Measurements from ENCODE around the gene ADGRG1. TPM values are rescaled to one million over a fixed set of nuclear protein-coding genes. Genes with fewer than 3 reads are reported as not detected.

The ADGRG1 gene
- total and polyA plus RNA-seq, 3 donors from 2014 or later, result 134 to 346 (median 296) TPM

DNA sequence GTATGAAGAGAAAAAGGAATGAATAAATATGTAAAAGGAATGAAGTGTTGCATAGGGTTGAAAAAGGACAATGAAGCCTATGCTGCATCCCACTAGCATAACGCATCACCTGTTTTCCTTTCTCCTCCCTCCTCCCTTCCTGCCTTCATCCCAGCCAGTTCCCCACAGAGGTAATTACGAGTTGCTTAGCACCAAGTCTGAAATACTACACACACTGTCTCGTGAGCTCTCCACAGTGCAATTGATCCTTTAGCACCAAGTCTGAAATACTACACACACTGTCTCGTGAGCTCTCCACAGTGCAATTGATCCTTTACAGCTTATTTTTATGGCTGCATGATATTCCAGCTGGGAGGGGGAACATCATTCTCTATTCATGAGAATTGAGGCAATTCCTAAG lies 65.1 kb downstream of the ADGRG1 start:
- no peaks in the 10 kb centered on the region for H3K9me3 ChIP-seq
- no peak for DNase-seq
- intact Hi-C loops (cut with DNase I; ENCODE audit: low total_unique reads), result no loop called here
- no peaks in the 10 kb centered on the region for H3K36me3 ChIP-seq (ENCODE audit: low read depth, missing control alignments)
- H3K4me3 ChIP-seq, result no peak overlapping the region
- TF ChIP-seq POLR2A (IDR thresholded peaks at IDR 0.05) (no peak), CTCF (IDR thresholded peaks at IDR 0.05) (no peak)
- WGBS, 2 donors, result 85 to 86% methylated on average over 4 of the region's 4 CpGs
- no peak overlapping the region for H3K27ac ChIP-seq
- H3K4me1 ChIP-seq, result no peaks in the 10 kb centered on the region
- H3K27me3 ChIP-seq, result no peaks in the 10 kb centered on the region

DNA sequence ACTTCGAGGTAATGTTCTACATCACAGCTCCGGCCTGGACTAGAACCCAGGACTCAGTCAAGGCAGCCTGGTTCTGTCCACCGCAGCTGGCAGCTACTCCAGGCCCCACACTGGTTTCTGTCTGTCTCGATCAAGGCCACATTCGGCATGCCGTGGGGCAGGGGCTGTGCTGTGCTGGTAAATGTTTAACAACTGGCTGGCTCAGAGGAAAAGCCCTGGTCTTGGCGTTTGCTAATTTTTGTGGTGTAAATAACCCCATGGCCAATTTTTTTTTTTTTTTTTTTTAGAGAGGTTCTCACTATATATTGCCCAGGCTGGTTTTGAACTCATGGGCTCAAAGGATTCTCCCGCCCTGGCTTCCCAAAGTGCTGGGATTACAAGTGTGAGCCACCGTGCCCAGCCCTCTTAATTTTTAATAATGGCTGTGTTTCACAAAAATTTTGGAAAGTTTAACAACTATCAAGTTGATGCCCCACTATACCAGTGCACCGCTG lies 65.8 kb downstream of the ADGRG1 start:
- TF ChIP-seq POLR2A (IDR thresholded peaks at IDR 0.05), result no peak
- TF ChIP-seq CTCF (IDR thresholded peaks at IDR 0.05), result no peak
- Histone ChIP-seq H3K4me3 (no peak overlapping the region), H3K27ac (no peak overlapping the region), H3K36me3 (ENCODE audit: low read depth, missing control alignments) (no peaks in the 10 kb centered on the region), H3K27me3 (no peaks in the 10 kb centered on the region), H3K4me1 (peaks cover 3% of the 10 kb centered on the region), H3K9me3 (no peaks in the 10 kb centered on the region)
- intact Hi-C loops (cut with DNase I; ENCODE audit: low total_unique reads), result no loop called here
- 67 to 74% methylated on average over 9 to 10 of the region's 10 CpGs for WGBS, 2 donors
- DNase-seq, result no peak

DNA sequence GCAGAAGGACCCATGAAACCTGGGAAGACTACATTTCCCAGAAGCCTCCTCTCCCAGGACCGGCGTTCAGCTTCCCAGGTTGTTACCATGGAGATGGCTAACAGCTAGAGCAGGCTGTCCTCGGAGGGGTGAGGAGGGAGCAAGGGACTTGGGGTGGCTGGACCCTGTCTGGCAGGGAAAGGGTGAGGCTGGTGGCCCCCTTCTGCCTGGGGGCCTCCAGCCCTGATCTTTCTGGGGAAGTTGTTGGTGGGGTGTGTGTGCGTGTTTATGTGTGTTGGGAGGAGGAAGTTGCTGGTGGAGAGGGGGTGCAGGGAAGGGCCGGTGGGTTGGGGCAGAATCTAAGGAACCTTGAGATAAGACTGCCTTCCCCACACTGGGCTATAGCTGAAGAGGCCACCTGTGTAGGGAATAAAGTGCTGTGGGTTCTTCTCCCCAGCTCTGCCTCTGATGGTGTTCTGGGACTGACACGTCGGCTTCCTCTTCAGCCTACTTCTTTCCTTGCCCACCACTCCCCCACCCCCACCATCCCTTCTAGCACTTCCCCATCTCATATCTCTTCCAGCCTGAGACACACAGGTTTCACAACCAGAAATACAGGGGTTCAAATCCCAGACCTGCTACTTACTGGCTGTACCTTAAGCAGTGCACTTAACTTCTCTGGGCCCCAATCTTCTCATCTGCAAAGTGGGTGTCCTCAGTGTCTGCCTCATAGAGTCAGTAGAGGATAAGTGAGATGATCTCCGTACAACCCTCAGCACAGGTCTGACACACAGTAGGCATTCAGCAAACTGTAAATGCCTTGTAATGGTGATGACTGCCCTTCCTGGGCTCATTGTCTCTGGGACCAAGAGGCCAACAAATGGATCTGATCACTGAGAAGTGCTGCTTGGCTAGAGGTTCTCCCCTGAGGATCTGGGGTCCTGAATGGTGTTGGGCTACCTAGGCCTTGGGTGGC lies 66.6 kb downstream of the ADGRG1 start, which contains the start of gene DRC7:
DRC7 (plus strand) TSS at position 82 of the 955 bp plus-strand sequence. CDS start 3,144 bp downstream, outside the sequence.
- no peak for TF ChIP-seq POLR2A (IDR thresholded peaks at IDR 0.05)
- no peak for TF ChIP-seq CTCF (IDR thresholded peaks at IDR 0.05)
- Histone ChIP-seq H3K4me3 (no peak within 1 kb of the TSS), H3K27ac (no peak within 1 kb of the TSS), H3K9me3 (no peaks in the 10 kb centered on the region), H3K36me3 (ENCODE audit: low read depth, missing control alignments) (no peaks in the 10 kb centered on the region), H3K27me3 (no peaks in the 10 kb centered on the region), H3K4me1 (peaks cover 4% of the 10 kb centered on the region)
- intact Hi-C loops (cut with DNase I; ENCODE audit: low total_unique reads), result no loop called here
- WGBS, 2 donors, result 45 to 59% methylated on average over 6 to 8 of the region's 8 CpGs
- DNase-seq, result peak; percentile 69

DNA sequence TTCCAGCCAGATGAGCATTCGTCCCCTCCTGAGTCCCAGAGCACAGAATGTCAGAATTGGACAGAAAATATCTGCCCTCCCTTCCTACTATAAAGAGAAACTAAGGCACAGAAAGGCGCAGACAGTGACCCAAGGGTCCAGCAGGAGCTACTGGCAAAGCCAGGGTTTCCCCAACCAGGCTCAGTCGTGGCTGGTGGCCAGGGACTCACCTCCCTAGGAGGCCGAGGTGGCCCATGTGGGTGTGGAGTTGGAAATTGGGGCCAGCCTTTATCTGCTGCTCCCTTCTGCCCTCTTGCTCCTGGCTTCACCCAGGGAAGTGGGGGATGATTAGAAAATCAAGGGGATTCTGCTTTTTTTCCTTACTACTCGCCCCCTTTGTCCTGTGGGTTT lies 67.2 kb downstream of the ADGRG1 start:
- 78 to 80% methylated on average over 4 to 5 of the region's 5 CpGs for WGBS, 2 donors
- H3K4me3 ChIP-seq, result no peak overlapping the region
- H3K9me3 ChIP-seq, result no peaks in the 10 kb centered on the region
- DNase-seq, result no peak
- intact Hi-C loops (cut with DNase I; ENCODE audit: low total_unique reads), result no loop called here
- no peak overlapping the region for H3K27ac ChIP-seq
- peaks cover 5% of the 10 kb centered on the region for H3K4me1 ChIP-seq
- TF ChIP-seq CTCF (IDR thresholded peaks at IDR 0.05), result no peak
- H3K27me3 ChIP-seq, result no peaks in the 10 kb centered on the region
- H3K36me3 ChIP-seq (ENCODE audit: low read depth, missing control alignments), result no peaks in the 10 kb centered on the region
